Activated CD4-positive, alpha-beta T cell treated with anti-CD3 and anti-CD28 coated beads, Interleukin-2, amount 50 U/mL, for 48 hours (primary cell): Measurements from ENCODE around the gene DNAJC7.
"Not testable (repeated sequence)": the region's sequence is repeated elsewhere in the genome, so short reads cannot be mapped to it uniquely, and the experiment has no call there.

Source experiments
- DNase-seq, 2 experiments: peaks; one replicate each; pipeline ENCODE4 v3.0.0-alpha.2; 2020

DNAJC7 gene

GRCh38 chr17:42010266-42010680, 7.0 kb downstream of the DNAJC7 start:
- DNase-seq = not testable (repeated sequence)

DNA sequence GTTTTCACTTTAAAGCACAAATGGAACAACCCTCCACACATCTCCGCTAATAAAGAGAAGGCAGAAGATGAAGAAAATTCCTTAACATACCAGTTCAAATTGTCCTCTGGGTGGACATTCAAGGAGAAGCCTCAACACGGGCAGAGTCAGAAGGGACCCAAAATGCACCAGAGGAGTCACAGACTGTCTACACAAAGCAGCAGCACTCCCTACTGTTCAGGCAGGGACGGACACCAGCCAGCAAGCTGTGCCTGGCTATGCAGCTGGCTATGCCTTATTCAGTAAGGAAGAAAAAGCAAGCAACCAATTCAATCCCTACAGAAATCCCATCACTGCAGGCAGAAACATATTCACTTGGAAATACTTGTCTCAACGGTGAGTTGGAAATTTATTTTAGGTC, 8.1 kb downstream of the DNAJC7 start:
- no peak for DNase-seq

DNA sequence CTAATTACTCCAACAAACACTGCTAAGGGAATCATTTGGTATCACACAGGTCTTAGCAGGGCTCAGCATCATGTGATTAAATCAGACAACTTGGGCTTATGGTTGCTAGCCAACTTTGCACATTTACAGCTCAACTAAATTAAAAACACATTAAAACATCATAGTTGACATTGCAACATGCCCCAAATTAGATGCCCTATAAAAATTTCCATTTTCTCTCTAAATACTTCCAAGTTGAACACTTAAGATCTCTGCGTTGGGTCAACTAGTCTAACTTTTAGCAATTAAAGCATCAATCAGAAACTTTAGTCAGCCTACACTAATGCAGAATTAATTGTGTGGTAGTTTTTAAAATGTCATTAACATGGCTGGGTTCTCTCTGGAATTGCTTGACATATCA, 12.1 kb downstream of the DNAJC7 start:
- DNase-seq = no peak

GRCh38 chr17:42002792-42003301, 14.4 kb downstream of the DNAJC7 start:
- no peak for DNase-seq

DNA sequence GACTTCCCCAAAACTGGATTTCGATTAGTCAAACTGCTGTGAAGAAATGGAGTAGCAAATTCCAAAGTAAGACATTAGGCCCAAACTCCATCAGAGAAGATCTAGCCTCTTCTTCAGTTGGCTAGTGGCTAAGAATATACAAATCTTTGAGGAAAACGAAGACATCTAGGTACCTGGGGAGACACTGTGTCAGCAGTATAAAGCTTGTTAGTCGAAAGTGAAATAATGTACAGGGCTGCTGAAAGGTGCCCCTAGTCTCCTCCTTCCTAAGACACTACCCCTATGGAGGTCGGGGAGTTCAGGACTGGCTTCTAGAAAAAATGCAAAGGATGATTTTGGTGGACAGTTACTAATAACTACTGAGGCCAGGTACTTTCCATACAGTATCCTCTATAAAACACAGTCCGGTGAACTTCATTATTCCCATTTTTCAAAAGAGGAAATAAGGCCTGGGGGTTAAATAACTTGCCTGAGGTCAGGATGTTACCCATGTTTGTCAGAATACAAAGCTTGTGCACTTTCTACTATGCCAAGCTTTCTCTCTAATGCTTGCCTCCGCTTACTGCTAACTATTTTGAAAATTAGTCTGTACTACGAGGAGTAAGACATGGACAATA, 15.0 kb downstream of the DNAJC7 start:
- DNase-seq = no peak

DNA sequence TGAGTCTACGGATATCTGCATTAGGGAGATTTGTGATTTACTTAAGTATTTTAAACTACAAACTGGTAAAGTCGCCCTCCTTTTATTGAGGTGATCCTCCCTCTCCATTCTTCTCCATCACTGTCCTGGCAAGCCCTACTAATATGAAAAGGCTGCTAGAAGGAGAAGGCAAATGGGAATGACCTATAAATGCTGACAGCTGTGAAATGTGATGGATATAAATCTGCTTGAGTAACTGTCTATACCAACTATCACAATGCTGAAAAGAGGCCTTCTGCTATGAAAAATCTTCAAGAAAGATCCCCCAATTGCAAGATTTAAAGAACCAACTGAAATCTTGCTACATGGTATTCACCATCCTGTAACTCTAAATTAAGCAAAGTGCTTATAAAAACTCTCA, 15.5 kb downstream of the DNAJC7 start:
- DNase-seq = no peak

DNA sequence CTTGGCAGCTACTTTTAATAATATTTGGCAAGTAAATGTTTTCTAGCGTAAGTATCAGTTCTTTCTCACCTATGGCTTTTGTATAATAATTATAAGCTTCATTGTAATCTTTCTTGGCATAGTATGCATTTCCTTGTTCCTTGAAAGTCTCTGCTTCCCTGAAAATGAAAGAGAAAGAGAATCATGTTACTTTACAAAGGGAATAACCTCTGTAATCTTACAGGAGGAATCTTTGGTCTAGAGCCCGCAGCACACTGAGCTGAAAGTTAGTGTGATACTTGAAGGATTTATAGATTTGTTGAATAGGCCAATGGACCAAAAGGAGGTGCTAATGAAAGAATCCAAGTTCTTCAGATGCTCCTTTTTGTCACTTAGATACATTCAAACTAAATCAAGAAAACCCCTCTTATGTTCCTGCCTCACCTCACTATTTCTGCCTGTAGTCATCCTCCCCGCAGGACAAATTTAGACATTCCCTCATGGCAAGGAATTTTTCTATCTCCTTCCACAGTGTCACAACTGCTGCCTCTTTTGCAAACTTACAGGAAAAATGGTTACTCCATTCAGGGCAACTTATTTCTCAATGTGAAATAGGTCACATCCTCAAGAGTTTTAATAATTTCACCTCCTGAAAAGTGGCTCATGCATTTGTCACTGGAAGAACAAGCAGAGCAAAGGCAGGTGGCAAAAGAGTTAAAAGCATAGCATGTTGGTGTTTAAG, 16.7 kb downstream of the DNAJC7 start:
- DNase-seq = no peak

- no peak for DNase-seq
Measured at GRCh38 chr17:41998497-41998896, 18.7 kb downstream of the DNAJC7 start.

DNA sequence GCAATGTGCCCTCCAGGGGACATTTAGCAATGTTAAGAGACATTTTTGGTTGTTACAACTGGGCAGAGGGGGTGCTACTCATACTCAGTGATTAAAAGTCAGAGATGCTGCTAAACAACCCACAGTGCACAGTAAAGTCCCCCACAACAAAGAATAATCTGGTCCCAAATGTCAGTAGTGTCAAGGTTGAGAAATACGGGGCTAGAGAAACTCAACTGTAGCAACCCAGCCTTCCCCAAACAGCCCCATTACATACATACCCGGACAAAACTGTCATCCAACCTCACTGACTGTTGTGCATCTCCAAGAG, 20.4 kb downstream of the DNAJC7 start:
- no peak for DNase-seq

DNA sequence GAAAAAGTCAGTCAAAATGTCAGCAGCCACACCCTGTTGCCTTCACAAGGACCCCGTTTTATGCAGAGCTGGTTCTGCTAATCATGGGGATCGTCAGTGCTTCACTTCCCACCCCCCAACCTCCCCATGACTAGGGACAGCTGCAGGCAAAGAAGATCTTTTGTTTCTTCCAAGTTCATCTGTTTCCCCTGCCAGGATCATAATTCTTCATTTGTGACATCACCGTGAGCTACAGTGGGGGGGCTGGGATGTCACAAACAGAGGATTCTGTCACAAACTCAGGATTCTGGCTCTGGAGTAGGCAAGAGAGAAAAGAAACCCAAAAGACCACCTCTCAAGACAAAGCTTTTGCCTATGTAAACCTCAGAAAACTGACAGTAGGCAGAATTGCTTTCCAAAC, 24.7 kb downstream of the DNAJC7 start:
- DNase-seq = no peak

DNA sequence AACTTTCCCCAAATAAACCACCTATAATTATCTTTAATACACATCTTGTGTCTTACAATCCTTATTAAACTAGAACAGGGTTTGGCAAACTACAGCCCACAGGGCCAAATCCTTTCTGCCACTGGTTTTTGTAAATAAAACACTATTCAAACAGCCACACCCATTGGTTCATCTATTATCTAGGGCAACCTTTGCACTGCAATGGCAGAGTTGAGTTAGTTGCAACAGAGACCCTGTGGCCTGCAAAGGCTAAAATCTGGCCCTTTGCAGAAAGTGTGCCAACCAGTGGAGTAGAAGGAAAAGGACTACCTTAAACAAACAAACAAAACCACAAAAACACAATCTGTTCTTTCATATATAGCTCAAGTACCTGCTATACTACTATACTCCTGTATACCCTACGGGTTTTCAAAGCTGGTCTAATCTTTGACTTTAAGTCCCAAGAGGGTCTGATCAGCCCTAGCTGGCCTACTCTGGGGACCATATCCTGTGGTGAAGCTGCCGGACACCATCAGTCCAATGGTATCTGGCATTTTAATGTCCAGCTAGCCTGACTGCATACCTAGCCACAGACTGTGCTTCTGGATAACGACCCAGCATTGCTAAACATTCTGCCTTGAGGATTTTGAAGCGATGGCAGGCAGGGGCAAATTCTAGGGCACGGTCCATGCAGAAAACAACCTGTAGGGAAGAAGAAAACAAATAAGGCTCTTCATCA, 27.4 kb downstream of the DNAJC7 start:
- DNase-seq = no peak

GRCh38 chr17:41988418-41988817, 28.8 kb downstream of the DNAJC7 start:
- DNase-seq = no peak

- DNase-seq = no peak
Measured at GRCh38 chr17:41987642-41988041, 29.6 kb downstream of the DNAJC7 start.

DNA sequence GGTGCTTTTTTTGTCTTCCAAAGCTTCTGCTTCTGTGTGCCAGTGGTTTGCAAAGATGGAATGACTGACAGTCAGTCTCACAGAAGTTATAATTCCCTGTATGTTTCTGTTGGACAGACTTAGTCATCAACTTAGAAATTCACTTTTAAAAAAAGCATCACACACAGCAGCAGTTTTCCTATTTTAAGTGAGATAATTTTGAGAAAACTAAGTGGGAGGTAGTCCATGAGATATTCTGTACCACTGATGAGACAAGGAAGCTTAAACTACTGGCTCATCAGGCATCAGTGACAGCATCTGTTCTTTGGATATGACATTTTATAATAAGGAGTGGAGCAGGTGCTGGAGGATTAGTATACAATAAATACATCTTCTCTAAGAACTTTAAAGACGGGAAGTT, 30.6 kb downstream of the DNAJC7 start:
- DNase-seq = no peak

- DNase-seq = no peak
Measured at GRCh38 chr17:41985919-41986318, 31.3 kb downstream of the DNAJC7 start.

GRCh38 chr17:41984454-41984853, 32.8 kb downstream of the DNAJC7 start:
- no peak for DNase-seq

- no peak for DNase-seq
Measured at GRCh38 chr17:41982026-41982760, 35.0 kb downstream of the DNAJC7 start.

- no peak for DNase-seq
Measured at GRCh38 chr17:41977991-41978390, 39.2 kb downstream of the DNAJC7 start.

DNA sequence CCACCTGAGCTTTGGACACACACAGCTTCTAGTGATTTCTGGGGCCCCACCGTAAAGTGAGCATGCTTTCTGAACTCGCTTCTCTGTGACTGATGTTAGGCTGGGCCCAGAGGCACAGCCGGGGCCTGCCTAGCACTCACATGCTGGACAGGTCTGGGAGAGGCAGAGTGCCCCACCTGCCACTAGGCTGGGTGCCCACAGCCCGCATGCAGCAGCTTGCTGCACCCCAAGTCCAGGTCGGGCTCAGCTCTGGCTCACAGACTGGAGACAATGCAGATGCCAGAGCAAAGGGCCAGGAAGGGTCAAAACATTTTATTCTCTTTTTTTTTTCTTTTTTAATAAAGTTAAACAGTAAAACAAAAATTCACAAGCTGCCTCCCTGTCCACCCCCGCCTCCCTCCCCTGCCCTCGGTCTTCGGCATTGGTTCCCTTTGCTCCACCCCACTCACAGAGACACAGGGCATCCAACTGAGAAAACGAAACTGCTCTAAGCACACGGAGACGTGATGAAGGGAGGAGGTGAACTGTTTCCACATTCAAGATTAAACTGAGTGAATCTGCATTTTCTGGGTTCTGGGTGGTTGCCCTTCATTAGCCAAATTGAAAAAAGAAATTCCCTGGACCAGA, 41.0 kb downstream of the DNAJC7 start:
- no peak for DNase-seq

DNA sequence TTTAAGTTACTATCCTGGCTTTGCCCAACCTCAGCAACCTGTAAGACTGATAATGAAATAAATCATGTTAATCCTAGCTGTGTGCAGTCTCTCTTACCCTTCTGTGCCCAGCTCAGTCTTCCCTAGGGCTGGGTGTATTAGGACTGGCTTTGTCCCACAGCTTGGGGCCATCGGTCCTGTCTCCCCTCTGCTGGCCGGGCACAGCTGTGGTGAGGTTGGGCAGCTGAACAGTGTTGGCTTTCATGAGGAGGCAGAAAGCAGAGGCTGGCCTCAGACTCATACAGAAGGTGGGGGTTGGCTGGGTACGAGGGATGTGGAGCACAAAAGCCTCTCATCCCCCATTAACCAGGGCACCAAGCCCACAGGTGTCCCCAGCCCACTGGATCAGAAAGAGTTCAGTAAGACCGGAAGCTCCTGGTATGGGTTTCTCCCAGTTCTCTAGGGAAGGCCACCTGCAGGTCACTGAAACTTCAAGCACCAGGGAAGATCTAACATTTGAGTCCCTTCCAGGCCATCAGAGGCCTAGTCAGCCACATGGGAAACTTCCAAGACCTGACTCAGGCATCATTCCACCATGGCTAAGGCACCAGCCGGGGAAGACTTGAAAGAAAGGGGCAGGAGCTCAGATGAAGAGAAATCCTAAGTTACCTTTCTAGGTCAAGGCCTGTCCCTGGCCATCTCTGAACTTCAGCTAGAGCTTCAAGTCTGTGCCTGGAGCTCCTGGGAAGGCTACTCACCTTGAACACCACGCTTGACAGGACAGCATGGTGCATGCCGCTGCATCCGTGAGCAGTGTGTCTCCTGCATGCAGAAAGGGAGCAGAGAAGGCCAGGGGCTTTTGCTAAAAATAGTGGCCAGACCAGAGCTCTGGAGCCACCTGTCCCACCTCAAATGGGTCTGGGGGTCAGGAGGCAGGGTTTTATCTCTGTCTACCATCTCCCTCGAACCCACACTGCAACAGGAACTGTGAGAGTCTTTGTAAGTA, 41.8 kb downstream of the DNAJC7 start:
- DNase-seq = no peak

GRCh38 chr17:41974658-41975057, 42.6 kb downstream of the DNAJC7 start:
- DNase-seq = no peak

- no peak for DNase-seq
Measured at GRCh38 chr17:41974031-41974430, 43.2 kb downstream of the DNAJC7 start.
